A549 (cell line): ENCODE results near the gene PFKFB4. TPM values are rescaled to one million over a fixed set of nuclear protein-coding genes. Genes with fewer than 3 reads are reported as not detected.

Experiments used
- ATAC-seq, 2 experiments: fragments of 200-7000 bp in 1 of 2; fragments of >200 bp in 1 of 2; cut with Nextera tagmentation in 1 of 2; cut with Tn5 transposase in 1 of 2; 3 replicates each; pipeline versions ENCODE4 v1.8.0 to v1.9.1; 2018 to 2020; ENCODE audit warnings: mild to moderate bottlenecking in 1 of 2, moderate library complexity in 1 of 2
- CTCF ChIA-PET: fragments of 300-600 bp; sonication (Branson Sonifier 250); formaldehyde crosslinking; extraction: SDS; loops from one replicate; lab custom pipeline; 2021; ENCODE audit warnings: antibody characterized with exemption, inconsistent platforms; lab: Yijun Ruan, JAX
- POLR2A ChIA-PET: fragments of 350-600 bp; formaldehyde crosslinking; extraction: SDS; loops from one replicate; lab custom pipeline; 2021; ENCODE audit warnings: antibody characterized with exemption, inconsistent platforms; lab: Yijun Ruan, JAX
- DNase-seq, 2 experiments: peaks; one replicate each; pipeline versions ENCODE4 v3.0.0 to v3.0.0-alpha.2; 2011 to 2016; ENCODE audit warnings: low read depth in 1 of 2, low spot score in 1 of 2
- FAIRE-seq: peaks from 2 replicates; lab custom pipeline; 2011; peaks lifted over from hg19 to GRCh38; lab: Jason Lieb, UNC
- H3K27ac ChIP-seq, 2 experiments: fragments of >200 bp; sonication (Bioruptor Twin); formaldehyde crosslinking; 3 replicates each; pipeline ENCODE4 v1.5.1; 2016 to 2017
- H3K4me1 ChIP-seq: fragments of >200 bp; sonication (Bioruptor Twin); formaldehyde crosslinking; 3 replicates; pipeline ENCODE4 v1.6.1; 2016
- H3K4me2 ChIP-seq: fragments of >200 bp; sonication (Bioruptor Twin); formaldehyde crosslinking; 3 replicates; pipeline ENCODE4 v1.6.1; 2016
- H3K4me3 ChIP-seq: fragments of >200 bp; sonication (Bioruptor Twin); formaldehyde crosslinking; 3 replicates; pipeline ENCODE4 v1.5.1; 2016
- H3K9me3 ChIP-seq: fragments of >200 bp; sonication (Bioruptor Twin); formaldehyde crosslinking; 3 replicates; pipeline ENCODE4 v1.6.1; 2016
- BHLHE40 ChIP-seq: IDR thresholded peaks from 2 replicates; pipeline ENCODE4 v1.6.1; 2012; ENCODE audit warnings: low read depth, low read length, inconsistent platforms
- CBX2 ChIP-seq: fragments of 200-600 bp; sonication (generic); IDR thresholded peaks from 2 replicates; pipeline ENCODE4 v1.6.1; 2016; ENCODE audit warnings: low read depth, mild to moderate bottlenecking, borderline replicate concordance
- CHD2 ChIP-seq: fragments of 150-350 bp; IDR thresholded peaks from 2 replicates; pipeline ENCODE4 v1.6.1; 2014; ENCODE audit warnings: low read length; ENCODE audit not compliant: partially characterized antibody
- CTCF ChIP-seq: fragments of >200 bp; sonication (Bioruptor Twin); formaldehyde crosslinking; IDR thresholded peaks from 3 replicates; pipeline ENCODE4 v1.5.1; 2016
- EHF ChIP-seq: fragments of 250-450 bp; sonication (Bioruptor Pico); IDR thresholded peaks from 2 replicates; pipeline ENCODE4 v1.5.0; 2020; ENCODE audit warnings: mild to moderate bottlenecking
- ESRRA ChIP-seq: fragments of 150-350 bp; IDR thresholded peaks from 2 replicates; pipeline ENCODE4 v1.6.1; 2014; ENCODE audit warnings: mild to moderate bottlenecking, low read length, borderline replicate concordance
- FOSL2 ChIP-seq, 2 experiments: fragments of 450-650 bp in 1 of 2; fragments of >200 bp in 1 of 2; sonication (Bioruptor Twin) in 1 of 2; formaldehyde crosslinking; IDR thresholded peaks; 2 replicates each; pipeline versions ENCODE4 v1.5.0 to v1.6.1; 2016 to 2020; ENCODE audit warnings: mild to moderate bottlenecking in 1 of 2, moderate library complexity in 1 of 2
- HES2 ChIP-seq: fragments of >200 bp; sonication (Bioruptor Twin); formaldehyde crosslinking; IDR thresholded peaks from 2 replicates; pipeline ENCODE4 v1.6.1; 2016
- HMGXB4 ChIP-seq: fragments of 250-450 bp; sonication (Bioruptor Pico); IDR thresholded peaks from 2 replicates; pipeline ENCODE4 v1.5.0; 2021; ENCODE audit warnings: mild to moderate bottlenecking, moderate library complexity, borderline replicate concordance
- HOXA7 ChIP-seq: fragments of 250-450 bp; sonication (Bioruptor Pico); IDR thresholded peaks from 2 replicates; pipeline ENCODE4 v1.5.0; 2020; ENCODE audit warnings: mild to moderate bottlenecking, moderate library complexity
- JUNB ChIP-seq: fragments of >200 bp; sonication (Bioruptor Twin); formaldehyde crosslinking; IDR thresholded peaks from 2 replicates; pipeline ENCODE4 v1.6.1; 2016
- KDM5A ChIP-seq: fragments of 200-600 bp; sonication (generic); IDR thresholded peaks from 2 replicates; pipeline ENCODE4 v1.6.1; 2016; ENCODE audit warnings: antibody characterized with exemption, mild to moderate bottlenecking
- MAFK ChIP-seq: fragments of 450-650 bp; IDR thresholded peaks from 2 replicates; pipeline ENCODE4 v1.6.1; 2014; ENCODE audit not compliant: partially characterized antibody
- MYC ChIP-seq: IDR thresholded peaks from 2 replicates; pipeline ENCODE4 v1.6.1; 2012; ENCODE audit warnings: mild to moderate bottlenecking, inconsistent platforms, low read length, improper control_type of control experiment, borderline replicate concordance
- NPAS2 ChIP-seq: fragments of 250-450 bp; sonication (Bioruptor Pico); IDR thresholded peaks from 2 replicates; pipeline ENCODE4 v1.8.0; 2022; ENCODE audit warnings: mild to moderate bottlenecking, moderate library complexity, borderline replicate concordance
- PHF8 ChIP-seq: fragments of 200-600 bp; sonication (generic); IDR thresholded peaks from 2 replicates; pipeline ENCODE4 v1.6.1; 2016; ENCODE audit warnings: low read depth, mild to moderate bottlenecking, antibody characterized with exemption, moderate library complexity, borderline replicate concordance
- POLR2AphosphoS2 ChIP-seq: conservative IDR thresholded peaks from 2 replicates; pipeline ENCODE4 v1.6.1; 2012; ENCODE audit warnings: low read length, improper control_type of control experiment, inconsistent platforms
- RAD21 ChIP-seq, 2 experiments: fragments of >200 bp in 1 of 2; sonication (Bioruptor Twin) in 1 of 2; formaldehyde crosslinking in 1 of 2; IDR thresholded peaks in 1 of 2; conservative IDR thresholded peaks in 1 of 2; 2 replicates in 1 of 2; 3 replicates in 1 of 2; pipeline ENCODE4 v1.6.1; 2012 to 2018; ENCODE audit warnings: inconsistent platforms in 1 of 2
- RARB ChIP-seq: fragments of 250-450 bp; sonication (Bioruptor Pico); IDR thresholded peaks from 2 replicates; pipeline ENCODE4 v1.8.0; 2021; ENCODE audit warnings: mild to moderate bottlenecking, moderate library complexity
- RFX5 ChIP-seq: fragments of 450-650 bp; IDR thresholded peaks from 2 replicates; pipeline ENCODE4 v1.7.1; 2014; ENCODE audit warnings: antibody characterized with exemption, mild to moderate bottlenecking, moderate library complexity
- RNF2 ChIP-seq: fragments of 200-600 bp; sonication (generic); IDR thresholded peaks from 2 replicates; pipeline ENCODE4 v1.6.1; 2016; ENCODE audit warnings: low read depth, mild to moderate bottlenecking, antibody characterized with exemption, moderate library complexity, borderline replicate concordance
- SREBF2 ChIP-seq: fragments of 450-650 bp; IDR thresholded peaks from 2 replicates; pipeline ENCODE4 v1.6.1; 2014; ENCODE audit warnings: mild to moderate bottlenecking, moderate library complexity
- TFCP2L1 ChIP-seq: fragments of 250-450 bp; sonication (Bioruptor Pico); IDR thresholded peaks from 2 replicates; pipeline ENCODE4 v1.5.0; 2021; ENCODE audit warnings: mild to moderate bottlenecking
- USF2 ChIP-seq: fragments of 450-650 bp; IDR thresholded peaks from 2 replicates; pipeline ENCODE4 v1.6.1; 2014; ENCODE audit warnings: antibody characterized with exemption
- ZFP36 ChIP-seq: fragments of 450-650 bp; IDR thresholded peaks from 2 replicates; pipeline ENCODE4 v1.6.1; 2014; ENCODE audit warnings: borderline replicate concordance; ENCODE audit not compliant: partially characterized antibody
- ZNF302 ChIP-seq: fragments of 250-450 bp; sonication (Bioruptor Pico); IDR thresholded peaks from 2 replicates; pipeline ENCODE4 v1.9.0; 2021; ENCODE audit warnings: inconsistent platforms, mild to moderate bottlenecking, moderate library complexity
- ZSCAN20 ChIP-seq: fragments of 250-450 bp; sonication (Bioruptor Pico); IDR thresholded peaks from 2 replicates; pipeline ENCODE4 v1.8.0; 2022; ENCODE audit warnings: mild to moderate bottlenecking, moderate library complexity
- WGBS: methylation state at CpG from one replicate; pipeline ENCODE4 v1.1.6; 2017; ENCODE audit errors: missing lambda C conversion rate; 5-methylcytosine and 5-hydroxymethylcytosine counted together
- polyA plus RNA-seq, 4 experiments: library from polyadenylated mRNA; depleted of rRNA in 3 of 4; stranded (reverse); fragments of >200 nt; fragmentation: RNase III in 1 of 4; extraction: RNeasy Plus Mini Kit Qiagen cat#74134 plus additional on column Dnase treatment in 1 of 4; gene quantifications; 2 replicates in 3 of 4; 3 replicates in 1 of 4; pipeline ENCODE4 v1.2.3, GENCODE V29; 2011 to 2017

Gene PFKFB4
- polyA plus RNA-seq, 2 of the 4 experiments (the other 2 are of a cell fraction) = 8.4 to 20.9 TPM

- CTCF ChIA-PET = no interaction called here
- 89% methylated on average over 9 of the region's 12 CpGs for WGBS
Measured at GRCh38 chr3:48571938-48572337, 15.3 kb upstream of the PFKFB4 start.

GRCh38 chr3:48569808-48570450 is 13.3 kb upstream of the PFKFB4 start:
- ChIA-PET POLR2A (no interaction called here), CTCF (interaction anchor here (1.0 kb wide), 1 partner anchor 12 kb away, joined by 3 read pairs; no protein-coding TSS in a partner anchor)
- Histone ChIP-seq H3K4me1 (peaks cover 39% of the 10 kb centered on the region), H3K4me3 (no peak overlapping the region), H3K9me3 (no peaks in the 10 kb centered on the region), H3K4me2 (no peak overlapping the region), H3K27ac (no peak overlapping the region)
- WGBS = 94% methylated on average over 18 of the region's 18 CpGs
- no peak for TF ChIP-seq TFCP2L1 (CRISPR knock-in tag)
- TF ChIP-seq HES2 = no peak
- no peak for TF ChIP-seq KDM5A
- TF ChIP-seq CBX2 = no peak
- no peak for TF ChIP-seq HMGXB4
- no peak for TF ChIP-seq EHF (CRISPR knock-in tag)
- no peak for TF ChIP-seq MAFK
- no peak for TF ChIP-seq RAD21 (conservative IDR thresholded peaks at IDR 0.05 in 1 of 2, IDR thresholded peaks at IDR 0.05 in 1 of 2)
- DNase-seq (no peak), FAIRE-seq (no peak), ATAC-seq (no peak)

More at GRCh38 chr3:48571938-48572337, 15.3 kb upstream of the PFKFB4 start:
- Histone ChIP-seq H3K9me3 (no peaks in the 10 kb centered on the region), H3K4me1 (peaks cover 19% of the 10 kb centered on the region), H3K4me3 (no peak overlapping the region), H3K27ac (peak overlapping the region in 1 of 2 experiments; percentile 28; a peak in 1 of 6 replicates), H3K4me2 (no peak overlapping the region)
- TF ChIP-seq FOSL2 (IDR thresholded peaks at IDR 0.05) (no peak), FOSL2 (CRISPR knock-in tag; IDR thresholded peaks at IDR 0.05) (no peak), ZSCAN20 (CRISPR knock-in tag) (no peak), ZNF302 (CRISPR knock-in tag) (no peak), TFCP2L1 (CRISPR knock-in tag) (no peak), USF2 (no peak), HOXA7 (CRISPR knock-in tag) (no peak), BHLHE40 (no peak), RFX5 (no peak), KDM5A (no peak), SREBF2 (no peak), RNF2 (no peak), POLR2AphosphoS2 (no peak), PHF8 (no peak)
- FAIRE-seq (no peak), ATAC-seq (no peak), DNase-seq (no peak)
- POLR2A ChIA-PET = interaction anchor here (0.5 kb wide), 1 partner anchor 8 kb away, joined by 4 read pairs; no protein-coding TSS in a partner anchor

GRCh38 chr3:48569400-48569799 is 12.8 kb upstream of the PFKFB4 start:
- H3K4me2 ChIP-seq = no peak overlapping the region
- no peak for DNase-seq
- ChIA-PET CTCF (interaction anchor here (1.0 kb wide), 2 partner anchors 11 to 41 kb away, joined by 3 to 4 read pairs; no protein-coding TSS in a partner anchor), POLR2A (no interaction called here)
- no peaks in the 10 kb centered on the region for H3K9me3 ChIP-seq
- H3K4me3 ChIP-seq = no peak overlapping the region
- FAIRE-seq = no peak
- ATAC-seq = no peak
- no peak overlapping the region; a peak in 1 of 6 replicates for H3K27ac ChIP-seq
- 71% methylated on average over 1 of the region's 10 CpGs for WGBS
- peaks cover 45% of the 10 kb centered on the region for H3K4me1 ChIP-seq
- no peak for TF ChIP-seq CHD2
- TF ChIP-seq CTCF = no peak
- no peak for TF ChIP-seq MYC
- TF ChIP-seq NPAS2 (CRISPR knock-in tag) = no peak
- TF ChIP-seq PHF8 = no peak
- no peak for TF ChIP-seq ESRRA
- TF ChIP-seq ZFP36 = no peak
- no peak for TF ChIP-seq JUNB
- no peak for TF ChIP-seq RARB (CRISPR knock-in tag)
- no peak for TF ChIP-seq HMGXB4
